ENCODE data around the gene GTF3C2. TPM values are rescaled to one million over a fixed set of nuclear protein-coding genes. Genes with fewer than 3 reads are reported as not detected.

GTF3C2 gene
- total and polyA plus RNA-seq, 2 of the 13 experiments (the other 11 are each of a cell fraction or from before 2014, with no cell fraction given) = 77.5 to 130 TPM

- no peak for TF ChIP-seq KIAA2018 (CRISPR knock-in tag; IDR thresholded peaks at IDR 0.05; ENCODE audit: borderline replicate concordance)
- TF ChIP-seq GZF1 (CRISPR knock-in tag; IDR thresholded peaks at IDR 0.05) = 0 out of 2 replicates have a peak, but pooled peaks have one; percentile 61
- TF ChIP-seq HINFP (CRISPR knock-in tag; IDR thresholded peaks at IDR 0.05; ENCODE audit: low read depth) = peak; percentile 70; the same call in 1 of the 2 replicates
- TF ChIP-seq SP1 (IDR thresholded peaks at IDR 0.05) = no peak
- TF ChIP-seq SP1 (CRISPR knock-in tag; IDR thresholded peaks at IDR 0.05) = peak; percentile 70
- no peak; the same call in 1 of the 2 replicates for TF ChIP-seq RXRB (CRISPR knock-in tag; IDR thresholded peaks at IDR 0.05; ENCODE audit: borderline replicate concordance)
- peak; percentile 77; the same call in 1 of the 2 replicates for TF ChIP-seq SAFB2 (CRISPR knock-in tag; IDR thresholded peaks at IDR 0.05; ENCODE audit: borderline replicate concordance, low read depth)
- TF ChIP-seq JUND (CRISPR knock-in tag; IDR thresholded peaks at IDR 0.05) = 0 out of 2 replicates have a peak, but pooled peaks have one; percentile 6
- peak; percentile 97 for TF ChIP-seq ASH2L (IDR thresholded peaks at IDR 0.05; ENCODE audit: insufficient read length, low read depth, low read length)
- no peak for TF ChIP-seq MBNL3 (CRISPR knock-in tag; conservative IDR thresholded peaks at IDR 0.05)
- no peak for TF ChIP-seq SCMH1 (CRISPR knock-in tag; IDR thresholded peaks at IDR 0.05; ENCODE audit: borderline replicate concordance)
- no peak; the same call in 1 of the 2 replicates for TF ChIP-seq ZNF367 (CRISPR knock-in tag; IDR thresholded peaks at IDR 0.05; ENCODE audit: borderline replicate concordance)
- TF ChIP-seq ZNF652 (CRISPR knock-in tag; IDR thresholded peaks at IDR 0.05; ENCODE audit: borderline replicate concordance, low read depth) = 0 out of 2 replicates have a peak, but pooled peaks have one; percentile 13
- no peak for TF ChIP-seq ZNF460 (CRISPR knock-in tag; IDR thresholded peaks at IDR 0.05; ENCODE audit: borderline replicate concordance)
Measured at GRCh38 chr2:27356382-27357181, at the start of gene GTF3C2 (continued).
